Heart left ventricle (tissue), 13 donors: ENCODE results near the gene CRYL1.

Source experiments
- CTCF ChIP-seq, 12 donors: fragments of 200-600 bp; sonication (generic) in 4 of 12; IDR thresholded peaks; one replicate each; pipeline versions ENCODE4 v1.5.0 to v1.8.0; 2018 to 2022; ENCODE audit warnings: antibody characterized with exemption in 12 of 12, mild to moderate bottlenecking in 5 of 12
- POLR2A ChIP-seq, 2 donors: fragments of 450-650 bp; IDR thresholded peaks; one replicate each; pipeline ENCODE4 v1.6.1; 2017; ENCODE audit warnings: antibody characterized with exemption in 2 of 2, mild to moderate bottlenecking in 2 of 2, moderate library complexity in 2 of 2
- donor health status: ischemic (EF 13 %, LVEDD 7.1; RV severe dilation, severe dysfunction).
- donor health status: DM: no; HTN: yes; CAD: no.
- donor health status: DM: no; HTN: no; CAD: no.
- donor health status: ischemic (EF 25% LVEDD 6.9; RV normal size, moderate dysfunction).
- donor health status: ischemic (EF 25% LVEDD 5.7; RV mildly dilated, moderate dysfunction).
- donor health status: ischemic (EF 35%, LVEDD 5.7; RV mildly dilated, moderate dysfunction).
- donor health status: nonischemic (EF 11% LVEDD 7.7; RV severe dilation, severe dysfunction).
- donor health status: DM: yes; HTN: yes; CAD: no.
- donor health status: PGD.
- donor health status: ischemic (EF 29% LVEDD 5.4; RV normal size, mild dysfunction).
- donor health status: nonischemic (EF 23%, LVEDD 6.1; RV moderate dilation, normal function).

GRCh38 chr13:20462533-20462915 lies 63.1 kb downstream of the CRYL1 start:
- TF ChIP-seq CTCF (IDR thresholded peaks at IDR 0.05) = no peak
- no peak for TF ChIP-seq POLR2A (IDR thresholded peaks at IDR 0.05)
